ENCODE results near the gene COL26A1.

GRCh38 chr7:101597941-101598340 lies 235.3 kb downstream of the COL26A1 start:
- TF ChIP-seq POLR2A (IDR thresholded peaks at IDR 0.05) (no peak), CTCF (IDR thresholded peaks at IDR 0.05) (no peak)

Measured in lower leg skin (tissue), 3 donors.